22Rv1 (cell line): ENCODE measurements around the gene RDH16.
"Not testable (repeated sequence)": the region's sequence is repeated elsewhere in the genome, so short reads cannot be mapped to it uniquely, and the experiment has no call there.

Experiments
- ZFX ChIP-seq: fragments of 450-650 bp; IDR thresholded peaks from 2 replicates; pipeline ENCODE4 v1.6.1; 2017; ENCODE audit warnings: antibody characterized with exemption, borderline replicate concordance
- TF ChIP-seq, protein P1 (sequence below): fragments of 450-650 bp; IDR thresholded peaks from 2 replicates; pipeline ENCODE4 v1.5.1; 2017; ENCODE audit warnings: mild to moderate bottlenecking

DNA sequence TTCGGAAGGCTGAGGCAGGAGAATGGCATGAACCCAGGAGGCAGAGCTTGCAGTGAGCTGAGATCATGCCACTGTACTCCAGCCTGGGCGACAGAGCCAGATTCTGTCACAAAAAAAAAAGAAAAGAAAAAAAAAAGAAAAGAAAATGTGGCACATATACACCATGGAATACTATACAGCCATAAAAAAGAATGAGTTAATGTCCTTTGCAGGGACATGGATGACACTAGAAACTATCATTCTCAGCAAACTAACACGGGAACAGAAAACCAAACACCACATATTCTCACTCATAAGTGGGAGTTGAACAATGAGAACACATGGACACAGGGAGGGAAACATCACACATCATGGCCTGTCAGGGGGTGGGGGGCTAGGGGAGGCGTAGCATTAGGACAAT, 20.0 kb upstream of the RDH16 start:
- TF ChIP-seq, protein P1, sequence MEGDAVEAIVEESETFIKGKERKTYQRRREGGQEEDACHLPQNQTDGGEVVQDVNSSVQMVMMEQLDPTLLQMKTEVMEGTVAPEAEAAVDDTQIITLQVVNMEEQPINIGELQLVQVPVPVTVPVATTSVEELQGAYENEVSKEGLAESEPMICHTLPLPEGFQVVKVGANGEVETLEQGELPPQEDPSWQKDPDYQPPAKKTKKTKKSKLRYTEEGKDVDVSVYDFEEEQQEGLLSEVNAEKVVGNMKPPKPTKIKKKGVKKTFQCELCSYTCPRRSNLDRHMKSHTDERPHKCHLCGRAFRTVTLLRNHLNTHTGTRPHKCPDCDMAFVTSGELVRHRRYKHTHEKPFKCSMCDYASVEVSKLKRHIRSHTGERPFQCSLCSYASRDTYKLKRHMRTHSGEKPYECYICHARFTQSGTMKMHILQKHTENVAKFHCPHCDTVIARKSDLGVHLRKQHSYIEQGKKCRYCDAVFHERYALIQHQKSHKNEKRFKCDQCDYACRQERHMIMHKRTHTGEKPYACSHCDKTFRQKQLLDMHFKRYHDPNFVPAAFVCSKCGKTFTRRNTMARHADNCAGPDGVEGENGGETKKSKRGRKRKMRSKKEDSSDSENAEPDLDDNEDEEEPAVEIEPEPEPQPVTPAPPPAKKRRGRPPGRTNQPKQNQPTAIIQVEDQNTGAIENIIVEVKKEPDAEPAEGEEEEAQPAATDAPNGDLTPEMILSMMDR = not testable (repeated sequence)
- TF ChIP-seq ZFX = not testable (repeated sequence)
